Measurements from ENCODE around the gene MED7.
A peak's percentile ranks its signal among the peaks of the same experiment; 100 is the strongest.

GRCh38 chr5:157116483-157116954 lies 26.1 kb downstream of the MED7 start:
- TF ChIP-seq POLR2A (IDR thresholded peaks at IDR 0.05; ENCODE audit: low read depth, low read length) = no peak
- TF ChIP-seq CTCF (IDR thresholded peaks at IDR 0.05 in 2 of 3, conservative IDR thresholded peaks at IDR 0.05 in 1 of 3; ENCODE audit: control insufficient read depth in 2 of 3, extremely low read depth in 1 of 3, insufficient read depth in 1 of 3, low read depth in 3 of 3, low read length in 3 of 3) = no peak
- no peak for TF ChIP-seq EZH2 (IDR thresholded peaks at IDR 0.05; ENCODE audit: borderline replicate concordance, control insufficient read depth, low read depth, low read length)
- no peak for TF ChIP-seq ZBTB33 (IDR thresholded peaks at IDR 0.05)
- 0 out of 4 replicates have a peak, but pooled peaks of 1 of the 2 experiments have one; percentile 40 for TF ChIP-seq SRF (IDR thresholded peaks at IDR 0.05; ENCODE audit: low read depth in 2 of 2, low read length in 2 of 2)
- TF ChIP-seq YY1 (IDR thresholded peaks at IDR 0.05; ENCODE audit: low read depth, low read length) = peak; percentile 43; the same call in 1 of the 2 replicates
- TF ChIP-seq MAX (IDR thresholded peaks at IDR 0.05; ENCODE audit: low read depth, low read length) = no peak
- no peak for TF ChIP-seq EP300 (IDR thresholded peaks at IDR 0.05; ENCODE audit: borderline replicate concordance in 1 of 2, control insufficient read depth in 1 of 2, low read depth in 2 of 2, low read length in 2 of 2)
- no peak for TF ChIP-seq NFYA (IDR thresholded peaks at IDR 0.05; ENCODE audit: borderline replicate concordance, low read depth, low read length)
- no peak for TF ChIP-seq MXI1 (IDR thresholded peaks at IDR 0.05; ENCODE audit: low read depth, low read length)
- no peak for TF ChIP-seq RCOR1 (conservative IDR thresholded peaks at IDR 0.05; ENCODE audit: low read depth, low read length)
- TF ChIP-seq TAF1 (IDR thresholded peaks at IDR 0.05; ENCODE audit: borderline replicate concordance, low read depth, low read length) = no peak; the same call in 1 of the 2 replicates
- TF ChIP-seq RELB (IDR thresholded peaks at IDR 0.05; ENCODE audit: low read depth) = peak; percentile 43; the same call in 1 of the 2 replicates
- TF ChIP-seq REST (IDR thresholded peaks at IDR 0.05; ENCODE audit: low read depth, low read length) = no peak

Measured in GM12878 (cell line).